Measurements from ENCODE around the gene CHI3L2.
"Not testable (repeated sequence)": the region's sequence is repeated elsewhere in the genome, so short reads cannot be mapped to it uniquely, and the experiment has no call there.

The CHI3L2 gene

DNA sequence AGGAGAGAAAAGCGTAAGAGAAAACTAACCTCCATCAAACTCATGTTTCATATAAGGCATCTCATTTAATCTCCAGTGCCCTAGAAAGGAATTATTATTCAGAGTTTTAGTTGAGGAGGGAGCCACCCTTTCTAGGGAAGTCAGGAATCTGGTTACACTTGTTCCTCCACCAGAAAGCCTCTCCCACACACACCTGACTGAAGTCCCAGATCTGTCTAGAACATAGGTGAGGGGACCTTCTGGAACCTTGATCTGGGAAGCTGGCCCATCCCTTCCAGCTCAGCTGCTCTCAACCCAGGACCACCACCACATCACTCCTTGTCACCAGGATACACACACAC is 25.2 kb upstream of the CHI3L2 start:
- no peak for DNase-seq (ENCODE audit: low read depth in 2 of 2)

DNA sequence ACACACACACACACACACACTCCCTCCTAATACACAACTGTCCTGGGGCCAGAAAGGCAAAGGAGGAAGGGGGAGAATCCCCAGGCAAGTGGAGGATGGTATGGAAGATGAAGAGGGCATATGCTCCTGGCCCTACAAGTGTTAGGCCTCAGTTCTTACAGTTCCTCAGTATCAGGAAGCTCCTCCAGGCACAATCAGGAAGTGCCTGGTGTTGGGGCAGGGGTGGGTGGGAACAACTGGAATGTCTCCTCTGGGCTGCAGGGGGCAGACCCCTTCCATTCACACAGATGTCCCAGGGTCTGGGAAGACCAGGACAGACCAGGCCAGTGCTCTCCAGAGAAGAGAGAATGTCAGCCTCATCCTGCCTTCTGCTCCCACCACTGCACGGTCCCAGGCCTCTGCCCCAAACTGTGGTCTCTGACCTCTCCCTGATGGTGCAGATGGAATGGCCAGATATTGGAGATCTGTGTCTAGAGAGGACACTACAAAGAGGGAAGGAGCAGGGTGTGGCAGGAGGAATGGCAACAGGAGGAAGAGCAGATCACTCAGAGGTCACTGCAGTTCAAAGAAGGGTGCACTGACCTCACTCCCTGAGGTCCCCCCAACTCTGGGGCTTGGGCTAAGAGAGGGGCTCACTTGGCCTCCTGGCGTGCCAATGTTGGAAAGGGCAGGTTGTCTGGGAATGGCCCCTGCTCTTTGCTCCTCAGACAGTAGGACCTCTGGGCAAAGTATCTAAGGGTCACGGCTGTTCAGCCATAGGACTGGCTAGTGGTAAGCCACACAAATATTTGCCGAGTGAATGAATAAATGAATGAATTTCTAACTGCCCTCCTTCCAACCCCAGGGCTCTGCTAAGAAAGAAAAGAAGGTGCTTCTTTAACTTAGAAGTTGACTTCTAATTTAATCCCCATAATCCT is 24.5 kb upstream of the CHI3L2 start:
- no peak for DNase-seq (ENCODE audit: low read depth in 2 of 2)

DNA sequence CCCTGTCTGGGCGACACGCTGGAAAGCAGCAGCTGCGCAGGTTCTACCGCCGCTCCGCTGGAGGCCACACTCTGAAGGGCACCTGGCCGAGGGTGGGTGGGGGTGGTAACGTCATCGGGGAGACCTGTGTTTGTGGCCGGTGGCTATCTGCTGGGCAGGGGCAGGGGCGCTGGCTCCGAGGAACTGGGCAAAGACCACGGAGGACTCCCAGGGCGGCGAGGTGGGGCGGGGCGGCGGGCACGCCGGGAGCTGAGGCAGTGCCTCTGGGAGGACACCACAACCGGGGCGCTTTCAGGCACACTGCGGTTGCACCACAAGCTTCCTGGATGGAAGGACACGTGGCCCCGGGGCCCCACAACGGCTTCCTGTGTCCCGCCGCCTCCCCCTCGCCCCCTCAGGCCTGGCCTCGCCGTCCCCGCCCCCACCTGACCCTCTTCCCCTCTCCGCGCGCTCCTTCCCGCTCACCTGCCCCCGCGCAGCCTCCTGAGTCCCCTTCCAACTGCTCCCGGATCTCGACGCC is 23.8 kb upstream of the CHI3L2 start:
- no peak for DNase-seq (ENCODE audit: low read depth in 2 of 2)

DNA sequence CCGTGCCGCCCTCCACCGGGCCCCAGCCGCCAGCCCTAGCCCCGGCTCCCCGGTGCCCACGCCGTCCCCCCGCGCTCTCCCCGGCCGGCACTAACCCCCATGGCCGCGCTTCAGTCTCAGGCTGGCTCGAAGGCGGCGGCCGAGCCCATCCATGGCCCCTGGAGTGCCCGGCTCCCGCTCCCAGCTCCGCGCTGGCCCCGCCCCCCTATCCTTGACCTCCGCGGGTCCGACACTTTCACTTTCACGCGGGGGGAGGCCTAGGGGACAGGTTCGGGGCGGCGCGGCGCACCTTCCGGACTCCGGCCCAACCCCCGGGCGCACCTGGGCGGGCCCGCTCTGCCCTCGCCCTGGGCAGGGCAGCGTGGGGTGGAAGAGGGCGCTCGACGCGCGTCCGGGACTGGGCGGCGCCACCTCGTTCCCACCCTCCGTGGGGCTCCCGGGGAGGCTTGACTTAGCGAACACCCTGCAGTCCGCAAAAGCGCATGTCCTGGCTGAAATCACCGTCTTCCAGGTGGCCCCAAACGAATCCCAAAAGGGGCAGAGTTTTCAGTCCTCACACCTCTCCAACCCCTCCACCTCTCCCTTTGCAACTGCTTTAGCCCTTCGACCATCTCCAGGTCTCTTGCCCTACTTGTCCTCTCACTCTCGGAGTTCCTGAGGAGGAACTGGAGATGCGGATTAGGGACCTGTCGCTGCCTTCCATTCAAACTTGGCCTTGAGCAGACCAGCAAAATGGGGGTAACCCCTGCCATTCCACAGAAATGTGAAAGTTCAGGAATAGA is 23.1 kb upstream of the CHI3L2 start:
- no peak for DNase-seq (ENCODE audit: low read depth in 2 of 2)

DNA sequence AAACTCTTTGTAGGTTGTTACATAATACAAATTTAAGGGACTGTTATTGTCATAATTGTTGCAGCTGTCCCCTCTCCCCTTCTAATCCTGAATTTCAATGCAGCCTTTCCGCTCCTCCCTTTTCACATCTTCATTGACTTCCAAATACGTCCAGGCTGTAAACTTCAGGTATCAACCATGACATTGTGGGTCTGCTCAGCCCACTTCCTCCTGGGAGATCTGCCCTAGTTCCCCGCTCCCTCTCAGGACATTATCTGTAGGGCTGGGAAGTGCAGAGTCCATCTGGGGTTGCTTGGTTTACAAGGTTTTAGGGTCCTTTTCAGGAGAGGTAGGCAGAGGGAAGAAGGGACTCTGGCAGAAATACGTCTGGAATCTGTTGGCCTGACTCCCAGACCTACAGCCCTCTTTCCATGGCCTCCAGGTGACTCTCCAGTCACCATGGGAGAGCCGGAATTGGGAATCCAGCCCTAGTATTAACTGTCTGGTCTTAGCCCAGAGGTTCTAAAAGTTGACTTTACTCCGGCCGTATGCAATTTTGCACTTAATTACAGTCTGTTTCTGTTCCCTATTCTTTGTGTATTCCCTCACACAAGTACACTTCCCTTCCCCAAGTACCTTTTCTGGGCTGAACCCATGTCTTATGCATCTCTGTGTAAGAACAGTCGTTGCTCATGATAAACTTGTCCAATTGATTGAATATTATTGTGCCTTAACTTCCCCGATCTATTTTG is 22.4 kb upstream of the CHI3L2 start:
- no peak for DNase-seq (ENCODE audit: low read depth in 2 of 2)

DNA sequence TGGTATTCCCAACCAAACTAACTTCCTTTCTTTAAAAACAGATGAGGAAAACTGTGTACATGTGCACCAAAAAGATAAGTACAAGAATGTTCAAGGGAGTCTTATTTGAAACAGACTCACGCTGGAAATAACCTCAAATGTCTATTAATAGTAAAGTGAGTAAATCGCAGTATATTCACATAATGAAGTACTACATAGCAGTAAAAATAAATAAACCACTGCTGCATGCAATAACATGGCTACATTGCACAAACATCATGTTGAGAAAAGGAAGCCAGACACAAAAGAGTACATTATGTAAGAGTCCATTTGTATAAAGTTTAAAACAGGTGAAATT is 21.8 kb upstream of the CHI3L2 start:
- DNase-seq (ENCODE audit: low read depth in 2 of 2), result no peak

DNA sequence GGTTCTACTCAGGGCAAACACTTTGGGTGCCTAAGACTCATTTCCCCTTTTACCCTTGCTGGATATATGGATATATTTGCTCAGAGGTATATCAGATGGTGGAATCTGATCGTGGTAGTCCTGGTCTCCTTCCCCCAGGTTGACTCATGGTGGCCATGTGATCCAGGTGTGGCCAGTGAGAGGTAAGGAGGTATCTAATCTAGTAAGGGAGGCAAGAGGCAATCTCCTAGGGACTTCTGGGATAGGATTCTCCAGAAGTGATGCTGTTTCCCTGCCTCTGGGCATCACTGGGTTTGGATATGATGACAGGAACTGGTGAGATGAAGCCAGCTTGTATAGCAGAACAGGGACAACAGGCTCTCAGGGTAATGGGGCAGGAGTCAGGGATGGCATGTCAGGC is 18.6 kb upstream of the CHI3L2 start:
- DNase-seq (ENCODE audit: low read depth in 2 of 2), result no peak

DNA sequence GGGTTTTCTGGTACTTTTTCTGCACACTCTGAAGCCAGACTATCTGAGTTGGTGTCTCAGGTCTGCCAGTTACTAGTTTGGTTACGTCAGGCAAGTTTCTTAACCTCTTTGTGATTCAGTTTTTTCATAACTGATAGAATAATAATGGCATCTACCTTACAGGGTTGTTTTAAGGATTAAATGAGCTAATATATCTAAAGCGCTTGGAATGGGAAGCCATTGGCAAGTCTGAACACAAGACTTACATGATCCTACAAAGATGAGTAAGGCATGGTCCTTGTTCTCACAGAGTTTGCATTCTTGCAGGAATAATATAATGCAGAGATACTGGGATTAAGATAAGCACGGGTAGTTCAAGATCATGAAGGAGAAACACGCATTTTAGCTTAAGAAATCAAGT is 17.9 kb upstream of the CHI3L2 start:
- DNase-seq (ENCODE audit: low read depth in 2 of 2), result no peak

DNA sequence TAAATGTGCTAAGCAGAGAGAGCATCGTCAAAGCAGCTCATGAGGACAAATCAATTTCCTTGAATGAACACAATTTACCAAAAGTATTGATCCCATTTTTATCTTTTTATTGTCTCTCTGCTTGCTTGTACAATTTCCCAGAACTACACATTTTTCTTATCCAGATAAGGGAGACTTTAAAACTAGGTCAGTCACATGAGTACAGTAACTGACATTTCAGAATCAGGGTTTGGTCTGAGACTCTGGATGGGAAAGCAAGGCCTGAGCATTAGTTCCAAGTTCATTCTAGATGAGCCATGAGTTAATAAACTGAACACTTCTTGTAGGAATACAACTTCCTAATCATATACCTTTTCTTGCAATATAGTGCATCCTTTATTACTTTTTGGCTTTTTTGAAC is 15.6 kb upstream of the CHI3L2 start:
- no peak for DNase-seq (ENCODE audit: low read depth in 2 of 2)

DNA sequence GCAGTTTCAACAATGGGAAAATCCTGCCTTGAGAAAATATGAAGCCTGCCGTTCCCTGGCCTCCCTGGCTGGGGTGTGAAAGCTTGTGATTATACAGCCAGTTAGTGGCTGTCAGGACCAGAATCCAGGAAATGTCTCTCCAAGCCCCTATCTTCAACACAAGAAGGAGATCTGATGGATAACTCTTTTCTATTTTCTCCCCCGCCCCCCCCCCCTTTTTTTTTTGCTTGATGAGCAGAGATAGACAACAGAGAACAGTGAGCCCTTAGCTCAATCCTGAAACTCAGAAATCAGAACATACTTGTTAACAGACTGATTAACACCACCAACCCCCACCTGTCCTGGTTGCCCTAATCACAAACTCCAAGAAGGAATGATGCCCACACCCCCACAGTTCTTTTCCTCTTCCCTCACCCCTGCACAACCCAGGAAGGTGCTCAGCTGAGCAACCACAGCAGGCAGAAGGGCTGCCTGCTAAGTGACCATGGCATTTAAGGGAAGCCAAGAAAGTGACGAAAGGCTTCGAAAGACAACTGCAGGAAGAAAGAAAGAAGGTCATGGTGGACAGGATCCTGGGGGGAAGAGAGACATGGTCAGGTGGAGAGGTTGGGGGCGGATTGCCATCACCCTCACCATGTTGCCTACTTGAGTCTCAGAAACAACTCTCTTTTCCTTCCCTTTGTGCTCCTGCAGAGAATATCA is 14.7 kb upstream of the CHI3L2 start:
- no peak for DNase-seq (ENCODE audit: low read depth in 2 of 2)

DNA sequence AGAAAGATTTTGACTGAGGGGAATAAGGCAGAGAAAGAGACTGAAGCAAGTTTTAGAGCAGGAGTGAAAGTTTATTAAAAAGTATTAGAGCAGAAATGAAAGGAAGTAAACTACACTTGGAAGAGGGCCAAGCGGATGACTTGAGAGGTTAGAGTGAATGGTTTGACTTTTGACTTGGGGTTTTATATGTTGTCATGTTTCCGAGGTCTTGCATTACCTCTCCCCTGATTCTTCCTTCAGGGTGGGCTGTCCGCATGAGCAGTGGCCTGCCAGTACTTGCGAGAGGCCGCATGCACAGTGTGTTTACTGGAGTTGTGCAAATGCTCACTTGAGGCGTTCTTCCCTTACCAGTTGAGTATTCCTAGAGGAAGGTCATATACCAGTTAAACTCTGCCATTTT is 14.1 kb upstream of the CHI3L2 start:
- no peak for DNase-seq (ENCODE audit: low read depth in 2 of 2)

DNA sequence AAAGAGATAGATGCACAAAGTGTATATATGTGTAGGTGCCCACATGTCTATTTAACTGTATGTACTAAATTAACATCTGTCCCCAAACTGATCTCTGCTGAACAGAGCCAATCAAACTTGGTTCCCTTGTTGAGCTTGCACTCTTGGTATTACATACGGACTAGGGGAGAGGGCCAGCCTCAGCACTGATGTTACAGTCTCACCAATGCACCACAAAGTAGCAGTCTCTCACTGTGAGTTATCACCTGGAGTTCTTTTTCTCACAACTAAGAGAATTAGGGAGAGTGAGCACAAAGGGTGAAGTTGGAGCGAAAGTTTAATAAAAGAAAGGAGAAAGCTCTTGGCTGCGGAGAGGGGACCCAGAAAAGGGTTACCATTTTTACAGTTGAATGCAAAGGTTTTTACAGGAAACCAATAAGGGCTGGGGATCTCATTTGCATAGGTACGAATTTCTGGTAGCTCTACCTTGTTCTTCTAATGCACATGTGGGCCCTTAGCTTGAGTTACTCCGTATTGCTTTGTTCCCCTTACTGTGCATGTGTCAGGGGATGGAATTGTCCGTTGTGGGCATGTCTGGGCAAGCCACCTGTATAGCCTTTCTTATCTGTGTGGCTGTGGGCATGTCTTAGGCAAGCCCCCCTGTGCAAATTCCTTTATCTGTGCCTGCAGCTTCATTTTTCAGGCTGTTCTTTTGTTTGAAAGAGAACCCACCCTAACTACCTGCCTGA is 13.3 kb upstream of the CHI3L2 start:
- DNase-seq (ENCODE audit: low read depth in 2 of 2), result no peak

DNA sequence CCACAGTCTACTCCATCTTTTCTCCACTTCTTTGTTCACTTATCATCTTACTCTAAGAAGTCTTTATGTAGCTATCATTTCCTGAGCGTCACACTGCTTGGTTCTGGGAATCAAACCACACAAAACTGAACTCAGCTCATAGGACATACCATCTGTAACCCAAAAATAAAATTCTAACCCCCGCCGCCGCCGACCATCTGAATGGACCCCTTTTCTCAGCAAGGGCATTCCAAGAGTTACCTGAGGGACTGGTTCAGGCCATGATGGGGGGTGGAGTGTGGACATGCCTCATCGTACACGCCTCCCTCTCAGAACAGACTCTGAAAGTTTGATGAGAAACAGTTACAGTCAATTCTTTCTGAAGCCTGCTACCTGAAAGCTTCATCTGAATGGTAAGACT is 12.6 kb upstream of the CHI3L2 start:
- DNase-seq (ENCODE audit: low read depth in 2 of 2), result no peak

DNA sequence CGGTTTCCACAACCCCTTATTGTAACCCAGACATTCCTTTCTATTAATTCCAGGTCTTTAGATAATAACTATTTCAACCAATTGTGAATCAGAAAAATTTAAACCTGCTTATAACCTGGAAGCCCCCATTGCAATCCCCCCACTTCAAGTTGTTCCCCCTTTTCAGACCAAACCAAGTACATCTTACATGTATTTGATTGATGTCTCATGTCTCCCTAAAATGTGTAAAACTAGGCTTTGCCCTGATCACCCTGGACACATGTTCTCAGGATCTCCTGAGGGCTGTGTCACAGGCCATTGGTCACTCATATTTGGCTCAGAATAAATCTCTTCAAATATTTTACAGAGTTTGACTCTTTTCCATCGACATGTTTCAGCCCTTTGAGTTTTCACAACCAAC is 12.2 kb upstream of the CHI3L2 start:
- DNase-seq (ENCODE audit: low read depth in 2 of 2), result not testable (repeated sequence)

DNA sequence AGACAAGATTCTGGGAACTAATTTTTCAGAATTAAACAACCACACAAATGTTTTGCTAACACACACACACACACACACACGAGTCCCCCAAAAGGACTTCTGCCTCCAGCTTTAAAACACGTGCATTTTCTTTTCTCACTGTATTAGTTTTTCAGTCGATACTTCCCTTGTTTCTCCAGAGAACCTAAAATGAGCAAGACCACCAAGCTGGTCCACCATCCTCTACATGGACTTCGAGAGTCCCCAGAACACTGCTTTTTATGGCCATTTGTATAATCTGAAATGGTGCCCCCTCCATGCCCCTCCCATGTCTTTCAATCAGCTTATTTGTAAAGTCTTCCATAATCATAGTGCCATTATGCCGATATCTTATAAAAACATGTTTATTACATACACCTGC is 10.8 kb upstream of the CHI3L2 start:
- DNase-seq (ENCODE audit: low read depth in 2 of 2), result no peak

DNA sequence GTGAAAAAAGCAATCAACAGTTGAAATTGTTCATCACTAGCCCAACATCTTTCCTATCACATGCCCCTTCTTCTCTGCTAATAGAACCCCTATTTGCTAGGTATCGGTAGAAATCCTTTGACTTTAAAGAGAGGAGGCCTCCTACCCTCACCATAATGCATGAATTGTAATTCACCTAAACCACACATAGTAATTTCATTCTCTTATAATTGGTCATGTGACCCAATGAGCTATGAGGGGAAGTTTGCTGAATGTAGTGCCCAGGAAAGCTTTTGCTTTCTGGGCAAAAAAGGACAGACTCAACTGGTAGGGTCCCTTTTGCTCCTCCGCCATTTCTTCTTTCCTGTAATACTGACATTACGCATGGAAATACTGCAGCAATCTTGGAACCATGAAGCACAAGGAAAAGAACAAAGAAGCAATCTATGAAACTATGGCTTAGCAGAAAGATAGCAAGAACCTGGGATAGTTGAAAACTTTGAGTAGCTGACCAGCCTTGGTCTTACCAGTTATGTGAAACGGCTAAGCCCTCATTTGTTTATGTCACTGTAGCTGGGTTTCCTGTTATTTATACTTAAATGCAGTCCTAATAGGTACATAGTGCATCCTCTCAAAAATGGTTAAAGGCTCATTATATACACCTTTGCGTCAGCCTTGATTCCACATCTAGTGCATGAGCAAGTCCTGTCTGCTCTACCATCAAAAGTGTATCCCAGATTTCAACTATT is 10.2 kb upstream of the CHI3L2 start:
- no peak for DNase-seq (ENCODE audit: low read depth in 2 of 2)

DNA sequence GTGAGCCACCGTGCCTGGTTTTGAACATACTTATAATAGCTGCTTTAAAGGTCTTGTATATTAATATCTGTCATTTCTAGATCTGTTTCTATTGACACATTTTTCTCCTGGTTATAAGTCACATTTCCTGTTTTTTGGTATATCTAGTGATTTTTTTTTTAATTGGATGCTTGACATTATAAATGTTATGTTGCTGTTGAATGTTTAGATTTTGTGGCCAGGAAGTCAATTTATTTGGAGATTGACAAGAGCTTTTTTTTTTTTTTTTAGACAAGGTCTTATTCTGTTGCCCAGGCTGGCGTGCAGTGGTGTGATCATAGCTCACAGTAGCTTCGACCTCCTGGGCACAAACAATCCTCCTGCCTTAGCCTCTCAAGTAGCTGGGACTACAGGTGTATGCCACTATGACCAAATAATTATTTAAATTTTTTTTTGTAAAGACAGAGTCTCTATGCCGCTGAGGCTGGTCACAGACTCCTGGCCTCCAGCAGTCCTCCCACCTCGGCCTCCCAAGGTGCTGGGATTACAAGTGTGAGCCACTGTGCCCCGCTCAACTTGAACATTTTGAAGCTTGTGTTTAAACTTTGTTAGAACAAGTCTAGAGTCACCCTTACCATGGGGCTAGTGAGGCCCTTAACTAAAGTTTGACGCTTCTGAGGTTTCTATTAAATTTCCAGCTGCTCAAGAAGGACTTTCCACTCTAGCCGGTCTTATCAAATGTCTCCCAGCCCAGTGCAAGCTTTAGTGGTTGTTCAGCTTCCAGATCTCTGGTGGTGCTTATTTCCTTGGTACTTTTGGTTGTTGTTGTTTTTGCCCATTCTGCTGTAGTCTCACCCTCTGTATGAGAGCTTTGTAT is 8.6 kb upstream of the CHI3L2 start:
- DNase-seq (ENCODE audit: low read depth in 2 of 2), result no peak

DNA sequence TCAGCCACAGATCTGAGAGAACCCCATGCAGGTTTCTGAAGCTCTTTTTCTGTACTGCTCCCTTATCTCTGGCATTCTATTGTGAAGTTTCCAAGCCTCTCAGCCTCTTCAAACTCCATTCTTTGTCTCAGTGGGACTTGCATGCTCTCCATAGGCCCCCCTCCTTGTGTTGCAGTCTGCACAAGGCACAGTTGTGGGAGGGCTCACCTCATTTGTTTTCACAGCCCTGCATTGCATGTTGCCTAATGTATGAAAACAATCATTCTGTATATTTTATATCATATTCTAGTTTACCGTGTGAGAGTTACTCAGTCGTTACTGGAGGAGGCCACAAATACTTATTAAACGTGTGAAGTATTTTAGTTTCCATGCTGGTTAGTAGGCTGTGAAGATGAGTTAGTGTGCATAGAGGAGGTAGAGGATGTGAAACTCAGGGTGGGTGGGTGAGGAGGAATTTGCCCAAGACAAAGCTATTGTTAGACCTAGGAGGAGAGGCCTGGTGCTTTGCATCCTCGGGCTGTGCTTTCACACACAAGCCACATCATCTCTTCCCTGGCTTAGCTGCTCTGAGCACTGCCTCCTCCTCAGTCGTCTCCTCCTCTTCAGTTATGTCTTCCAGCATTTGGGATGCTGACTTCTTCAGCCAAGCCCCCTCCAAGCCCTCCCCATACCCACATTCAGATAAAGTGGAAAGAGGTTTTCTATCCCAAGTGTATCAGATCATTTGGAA is 7.8 kb upstream of the CHI3L2 start:
- DNase-seq (ENCODE audit: low read depth in 2 of 2), result no peak
